Stimulated activated CD8-positive, alpha-beta memory T cell treated with anti-CD3 and anti-CD28 coated beads, Interleukin-15, amount 100 ng/mL, for 48 hours (primary cell): ENCODE measurements around the gene FIZ1.

Source experiments
- DNase-seq, 2 donors: peaks; one replicate each; pipeline ENCODE4 v3.0.0-alpha.2; 2020; ENCODE audit warnings: low read depth in 2 of 2

FIZ1 gene

GRCh38 chr19:55542292-55542855 lies 56.9 kb downstream of the FIZ1 start:
- DNase-seq = no peak
